Endometrial microvascular endothelial cells (primary cell): Measurements from ENCODE around the gene SPSB1. TPM values are rescaled to one million over a fixed set of nuclear protein-coding genes. Genes with fewer than 3 reads are reported as not detected.

ENCODE experiments used
- in situ Hi-C: cut with HindIII; loops from 2 replicates; pipeline ENCODE4 v1.10.0; 2017; ENCODE audit warnings: low sequenced_read_pairs, low pct_unique_long_range_greater_than_20kb; ENCODE audit errors: inconsistent ontology term
- total RNA-seq: library from RNA; depleted of rRNA; stranded (reverse); fragments of >200 nt; gene quantifications from one replicate; pipeline ENCODE4 v1.2.3, GENCODE V29; 2015; ENCODE audit errors: inconsistent ontology term

The SPSB1 gene
- 16.1 TPM for total RNA-seq

- in situ Hi-C loops = no loop called here
These were observed at the start of gene SPSB1 for GRCh38 chr1:9292361-9293240. Gene SPSB1, plus strand, starts transcription at chr1:9292894. Its CDS starts 62,998 bp downstream, at chr1:9355892.

GRCh38 chr1:9243066-9243739, 49.5 kb upstream of the SPSB1 start:
- in situ Hi-C loops = no loop called here

GRCh38 chr1:9244501-9245229, 48.0 kb upstream of the SPSB1 start:
- in situ Hi-C loops = no loop called here

- in situ Hi-C loops = no loop called here
These were observed 47.5 kb upstream of the SPSB1 start for GRCh38 chr1:9245230-9245619.

GRCh38 chr1:9245661-9246060, 47.0 kb upstream of the SPSB1 start:
- in situ Hi-C loops = no loop called here

GRCh38 chr1:9246215-9246614, 46.5 kb upstream of the SPSB1 start:
- in situ Hi-C loops = no loop called here

- in situ Hi-C loops = no loop called here
These were observed 45.6 kb upstream of the SPSB1 start for GRCh38 chr1:9246841-9247785.

GRCh38 chr1:9247894-9248293, 44.8 kb upstream of the SPSB1 start:
- in situ Hi-C loops = no loop called here

GRCh38 chr1:9248341-9249262, 44.1 kb upstream of the SPSB1 start:
- in situ Hi-C loops = no loop called here

- in situ Hi-C loops = no loop called here
These were observed 43.5 kb upstream of the SPSB1 start for GRCh38 chr1:9249263-9249533.

GRCh38 chr1:9249534-9250410, 42.9 kb upstream of the SPSB1 start:
- in situ Hi-C loops = no loop called here

GRCh38 chr1:9250411-9251381, 42.0 kb upstream of the SPSB1 start:
- in situ Hi-C loops = no loop called here

GRCh38 chr1:9251501-9251900, 41.2 kb upstream of the SPSB1 start:
- in situ Hi-C loops = no loop called here

- in situ Hi-C loops = no loop called here
These were observed 39.7 kb upstream of the SPSB1 start for GRCh38 chr1:9253004-9253403.

GRCh38 chr1:9253453-9254105, 39.1 kb upstream of the SPSB1 start:
- in situ Hi-C loops = no loop called here
